ENCODE results near the gene RPS6KB2. TPM values are rescaled to one million over a fixed set of nuclear protein-coding genes. Genes with fewer than 3 reads are reported as not detected.
A peak's percentile ranks its signal among the peaks of the same experiment; 100 is the strongest.

The RPS6KB2 gene
- total RNA-seq, result 81.8 and 82.0 TPM in 2 replicates
- 47.0 TPM for total RNA-seq (2013)
- polyA plus RNA-seq, result 115 and 131 TPM in 2 replicates
- polyA minus RNA-seq, result 54.6 and 81.4 TPM in 2 replicates

GRCh38 chr11:67428052-67429001 lies at the start of gene RPS6KB2:
TSS of gene RPS6KB2 (plus strand) at chr11:67428494. CDS start at chr11:67428546, 52 bp downstream.
- H3K27ac ChIP-seq (ENCODE audit: low read length in 2 of 2), result peak within 1 kb of the TSS; percentile 70 to 92
- H4K20me1 ChIP-seq (ENCODE audit: control insufficient read depth, insufficient read depth, low read length, poor library complexity, severe bottlenecking), result peaks cover 48% of the 10 kb centered on the region

DNA sequence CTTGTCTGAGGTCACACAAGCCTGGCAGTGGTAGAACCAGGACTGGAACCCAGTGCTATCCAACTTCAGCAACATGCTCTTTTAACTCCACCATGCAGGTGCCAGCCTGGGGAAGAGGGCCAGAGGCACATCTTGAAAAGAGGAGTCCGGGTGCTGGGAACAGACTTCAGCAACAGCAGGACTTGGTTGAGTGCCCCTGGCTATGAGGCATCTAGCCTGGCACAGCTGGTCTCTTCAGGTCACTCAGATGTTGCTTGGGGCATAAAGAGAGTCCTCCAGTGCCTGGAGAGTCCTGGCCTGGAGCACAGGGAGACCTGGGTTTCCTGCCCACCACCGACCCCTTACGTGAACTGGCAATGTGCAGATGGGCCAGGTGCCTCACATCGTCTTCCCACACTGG lies 49.8 kb upstream of the RPS6KB2 start:
- ATAC-seq (ENCODE audit: low read depth) (no peak), DNase-seq (no peak)
- peaks cover 39% of the 10 kb centered on the region for H3K4me1 Mint-ChIP-seq
- ChIA-PET POLR2A (interaction anchor here (0.6 to 14.2 kb wide), 5 partner anchors 12 to 115 kb away, joined by 3 to 323 read pairs (median 5); partner anchors contain the start of gene POLD4), CTCF (interaction anchor here (1.0 to 42.2 kb wide), 3 partner anchors 9 to 61 kb away, joined by 3 to 2379 read pairs (median 21); partner anchors contain the start of genes CLCF1 and POLD4)
- no peaks in the 10 kb centered on the region for H3K27me3 Mint-ChIP-seq
- no peaks in the 10 kb centered on the region for H3K9me3 ChIP-seq (ENCODE audit: control extremely low read depth in 1 of 3, control insufficient read depth in 2 of 3, insufficient read depth in 1 of 3, low read length in 2 of 3)
- no peak overlapping the region for H2AFZ ChIP-seq (ENCODE audit: insufficient read depth, low read depth, low read length, poor library complexity, severe bottlenecking)
- no peaks in the 10 kb centered on the region for H3K9me3 Mint-ChIP-seq (ENCODE audit: insufficient read depth)
- H3K4me3 Mint-ChIP-seq, result peak overlapping the region; percentile 23
- no peaks in the 10 kb centered on the region for H3K36me3 ChIP-seq (replicated peaks in 1 of 2; ENCODE audit: control extremely low read depth in 1 of 2, control insufficient read depth in 1 of 2, extremely low read depth in 1 of 2, insufficient read depth in 2 of 2, low read length in 1 of 2)
- no peak overlapping the region for H3K27ac ChIP-seq (ENCODE audit: low read length in 2 of 2)
- H3K27ac Mint-ChIP-seq, result peak overlapping the region; percentile 73
- TF ChIP-seq, protein P1, sequence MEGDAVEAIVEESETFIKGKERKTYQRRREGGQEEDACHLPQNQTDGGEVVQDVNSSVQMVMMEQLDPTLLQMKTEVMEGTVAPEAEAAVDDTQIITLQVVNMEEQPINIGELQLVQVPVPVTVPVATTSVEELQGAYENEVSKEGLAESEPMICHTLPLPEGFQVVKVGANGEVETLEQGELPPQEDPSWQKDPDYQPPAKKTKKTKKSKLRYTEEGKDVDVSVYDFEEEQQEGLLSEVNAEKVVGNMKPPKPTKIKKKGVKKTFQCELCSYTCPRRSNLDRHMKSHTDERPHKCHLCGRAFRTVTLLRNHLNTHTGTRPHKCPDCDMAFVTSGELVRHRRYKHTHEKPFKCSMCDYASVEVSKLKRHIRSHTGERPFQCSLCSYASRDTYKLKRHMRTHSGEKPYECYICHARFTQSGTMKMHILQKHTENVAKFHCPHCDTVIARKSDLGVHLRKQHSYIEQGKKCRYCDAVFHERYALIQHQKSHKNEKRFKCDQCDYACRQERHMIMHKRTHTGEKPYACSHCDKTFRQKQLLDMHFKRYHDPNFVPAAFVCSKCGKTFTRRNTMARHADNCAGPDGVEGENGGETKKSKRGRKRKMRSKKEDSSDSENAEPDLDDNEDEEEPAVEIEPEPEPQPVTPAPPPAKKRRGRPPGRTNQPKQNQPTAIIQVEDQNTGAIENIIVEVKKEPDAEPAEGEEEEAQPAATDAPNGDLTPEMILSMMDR (IDR thresholded peaks at IDR 0.05), result no peak
- H3K27me3 ChIP-seq (replicated peaks in 1 of 4; ENCODE audit: control extremely low read depth in 1 of 4, control insufficient read depth in 3 of 4, insufficient read depth in 4 of 4, low read length in 3 of 4), result no peaks in the 10 kb centered on the region
- no peak overlapping the region for H3K4me2 ChIP-seq (replicated peaks; ENCODE audit: low read depth, low read length, poor library complexity, severe bottlenecking)
- H3K4me3 ChIP-seq (ENCODE audit: control extremely low read depth in 1 of 5, extremely low read depth in 1 of 5, insufficient read depth in 1 of 5, low read depth in 2 of 5, low read length in 4 of 5), result no peak overlapping the region
- intact Hi-C loops (cut with micrococcal nuclease), result no loop called here
- peaks cover 33 to 41% of the 10 kb centered on the region in 2 donors for H3K4me1 ChIP-seq (ENCODE audit: control insufficient read depth in 2 of 2, insufficient read depth in 2 of 2, low read length in 2 of 2)
- H4K20me1 ChIP-seq (ENCODE audit: control insufficient read depth, insufficient read depth, low read length, poor library complexity, severe bottlenecking), result no peaks in the 10 kb centered on the region
- H3K9ac ChIP-seq (ENCODE audit: low read length), result no peak overlapping the region
- 91% methylated on average over 4 of the region's 4 CpGs for WGBS (ENCODE audit: insufficient coverage)
- H3K79me2 ChIP-seq (ENCODE audit: control insufficient read depth, insufficient read depth, low read length), result peaks cover 11% of the 10 kb centered on the region

More at GRCh38 chr11:67428052-67429001, at the start of gene RPS6KB2:
- peak within 1 kb of the TSS; percentile 99 for H3K4me3 Mint-ChIP-seq
- H3K4me2 ChIP-seq (replicated peaks; ENCODE audit: low read depth, low read length, poor library complexity, severe bottlenecking), result peak within 1 kb of the TSS; percentile 92
- no peaks in the 10 kb centered on the region for H3K9me3 ChIP-seq (ENCODE audit: control extremely low read depth in 1 of 3, control insufficient read depth in 2 of 3, insufficient read depth in 1 of 3, low read length in 2 of 3)
- DNase-seq (peak; percentile 98), ATAC-seq (ENCODE audit: low read depth) (peak; percentile 86)
- no peaks in the 10 kb centered on the region for H3K9me3 Mint-ChIP-seq (ENCODE audit: insufficient read depth)
- 0% methylated on average over 60 of the region's 68 CpGs for whole genome bisulfite sequencing (ENCODE audit: insufficient coverage)
- H3K27ac Mint-ChIP-seq, result peak within 1 kb of the TSS; percentile 96
- peak within 1 kb of the TSS; percentile 89 for H3K9ac ChIP-seq (ENCODE audit: low read length)
- intact Hi-C loops (cut with micrococcal nuclease), result loop anchor here (1.0 kb wide), 7 partner anchors 8 to 54 kb away; partner anchors contain the start of genes RAD9A and TMEM134
- H3K4me1 ChIP-seq (ENCODE audit: control insufficient read depth in 2 of 2, insufficient read depth in 2 of 2, low read length in 2 of 2), result peaks cover 14 to 47% of the 10 kb centered on the region in 2 donors
- H2AFZ ChIP-seq (ENCODE audit: insufficient read depth, low read depth, low read length, poor library complexity, severe bottlenecking), result peak within 1 kb of the TSS; percentile 90
- H3K79me2 ChIP-seq (ENCODE audit: control insufficient read depth, insufficient read depth, low read length), result peaks cover 55% of the 10 kb centered on the region
- no peak for TF ChIP-seq EZH2 (IDR thresholded peaks at IDR 0.05; ENCODE audit: borderline replicate concordance, insufficient read depth, low read depth, low read length, poor library complexity, severe bottlenecking)
- CTCF ChIA-PET, result interaction anchor here (0.5 to 4.4 kb wide), 13 partner anchors 8 to 108 kb away, joined by 3 to 17 read pairs (median 3); partner anchors contain the start of genes AIP, PPP1CA, PTPRCAP and TBC1D10C
- no peaks in the 10 kb centered on the region for H3K27me3 Mint-ChIP-seq
- peaks cover 42% of the 10 kb centered on the region for H3K4me1 Mint-ChIP-seq
- H3K36me3 ChIP-seq (replicated peaks in 1 of 2; ENCODE audit: control extremely low read depth in 1 of 2, control insufficient read depth in 1 of 2, extremely low read depth in 1 of 2, insufficient read depth in 2 of 2, low read length in 1 of 2), result peaks cover 0 to 26% of the 10 kb centered on the region in 2 experiments
- H3K27me3 ChIP-seq (replicated peaks in 1 of 4; ENCODE audit: control extremely low read depth in 1 of 4, control insufficient read depth in 3 of 4, insufficient read depth in 4 of 4, low read length in 3 of 4), result no peaks in the 10 kb centered on the region
- H3K4me3 ChIP-seq (ENCODE audit: control extremely low read depth in 1 of 5, extremely low read depth in 1 of 5, insufficient read depth in 1 of 5, low read depth in 2 of 5, low read length in 4 of 5), result peak within 1 kb of the TSS; percentile 82 to 95 (median 91)
- POLR2A ChIA-PET, result interaction anchor here (0.6 to 8.3 kb wide), 17 partner anchors 9 to 188 kb away, joined by 3 to 72 read pairs (median 4); partner anchors contain the start of genes POLD4, PPP1CA, PTPRCAP and RAD9A
